IMR-90 (cell line): ENCODE measurements around the gene HDHD5. TPM values are rescaled to one million over a fixed set of nuclear protein-coding genes. Genes with fewer than 3 reads are reported as not detected.

Source experiments
- ATAC-seq: fragments of 200-7000 bp; cut with Tn5 transposase; 2 replicates; pipeline ENCODE4 v1.9.1; 2020; ENCODE audit warnings: low read depth, mild to moderate bottlenecking, moderate library complexity
- BruUV-seq: library from RNA; stranded (reverse); fragments of 400-500 nt; replicated peaks from 2 replicates; lab custom pipeline; 2021; lab: Mats Ljungman, UMichigan
- CTCF ChIA-PET: fragments of 300-600 bp; formaldehyde crosslinking; extraction: SDS; loops from one replicate; lab custom pipeline; 2021; ENCODE audit warnings: antibody characterized with exemption; lab: Yijun Ruan, JAX
- POLR2A ChIA-PET: fragments of 300-600 bp; sonication (Branson Sonifier 250); formaldehyde crosslinking; loops from one replicate; lab custom pipeline; 2022; ENCODE audit warnings: antibody characterized with exemption; ENCODE audit not compliant: unreplicated experiment; lab: Charles Lee
- DNase-seq: peaks from one replicate; pipeline ENCODE4 v3.0.0; 2013
- H2AFZ ChIP-seq: replicated peaks from 2 replicates; pipeline ENCODE3; 2013; ENCODE audit warnings: low read length, mild to moderate bottlenecking; ENCODE audit not compliant: poor library complexity
- H2AK5ac ChIP-seq: 2 replicates; pipeline ENCODE4 v1.6.1; 2013; ENCODE audit warnings: low read depth, low read length, inconsistent platforms
- H2AK9ac ChIP-seq: replicated peaks from 2 replicates; pipeline ENCODE3; 2013; ENCODE audit warnings: mild to moderate bottlenecking, low read depth, low read length, moderate library complexity; ENCODE audit not compliant: poor library complexity
- H2BK120ac ChIP-seq: 2 replicates; pipeline ENCODE4 v1.6.1; 2013; ENCODE audit warnings: low read depth, low read length, inconsistent platforms
- H2BK15ac ChIP-seq: 3 replicates; pipeline ENCODE4 v1.6.1; 2013; ENCODE audit warnings: low read depth, low read length, inconsistent platforms
- H2BK20ac ChIP-seq: 2 replicates; pipeline ENCODE4 v1.6.1; 2013; ENCODE audit warnings: low read depth, mild to moderate bottlenecking, inconsistent platforms, low read length, moderate library complexity
- H2BK5ac ChIP-seq: 2 replicates; pipeline ENCODE4 v1.6.1; 2013; ENCODE audit warnings: mild to moderate bottlenecking, low read depth, low read length, inconsistent platforms; ENCODE audit not compliant: poor library complexity, severe bottlenecking
- H3K14ac ChIP-seq: replicated peaks from 2 replicates; pipeline ENCODE4 v1.6.1; 2013; ENCODE audit warnings: low read depth, low read length, inconsistent platforms
- H3K18ac ChIP-seq: 2 replicates; pipeline ENCODE4 v1.6.1; 2013; ENCODE audit warnings: low read depth, low read length, control low read depth
- H3K23ac ChIP-seq: 2 replicates; pipeline ENCODE4 v1.6.1; 2013; ENCODE audit warnings: low read depth, low read length, inconsistent platforms
- H3K27ac ChIP-seq: 2 replicates; pipeline ENCODE4 v1.5.1; 2013; ENCODE audit warnings: mild to moderate bottlenecking, control low read depth, low read length; ENCODE audit not compliant: insufficient read depth
- H3K27me3 ChIP-seq: 2 replicates; pipeline ENCODE4 v1.6.1; 2013; ENCODE audit warnings: low read length; ENCODE audit not compliant: control insufficient read depth, insufficient read depth
- H3K36me3 ChIP-seq: 2 replicates; pipeline ENCODE4 v1.6.1; 2013; ENCODE audit warnings: low read length, mixed read lengths; ENCODE audit not compliant: control insufficient read depth, insufficient read depth
- H3K4ac ChIP-seq: 2 replicates; pipeline ENCODE4 v1.6.1; 2013; ENCODE audit warnings: low read depth, low read length, inconsistent platforms
- H3K4me1 ChIP-seq: 2 replicates; pipeline ENCODE4 v1.6.1; 2013; ENCODE audit warnings: low read length, mixed read lengths; ENCODE audit not compliant: control insufficient read depth, insufficient read depth
- H3K4me2 ChIP-seq: 2 replicates; pipeline ENCODE4 v1.6.1; 2013; ENCODE audit warnings: low read depth, mild to moderate bottlenecking, control low read depth, low read length, moderate library complexity
- H3K4me3 ChIP-seq: 2 replicates; pipeline ENCODE4 v1.5.1; 2013; ENCODE audit warnings: low read depth, mild to moderate bottlenecking, control low read depth, low read length, moderate library complexity; ENCODE audit not compliant: insufficient read depth
- H3K56ac ChIP-seq: 2 replicates; pipeline ENCODE4 v1.6.1; 2013; ENCODE audit warnings: low read length, inconsistent platforms; ENCODE audit not compliant: insufficient read depth; ENCODE audit errors: extremely low read depth
- H3K79me1 ChIP-seq, 2 experiments: 2 replicates each; pipeline ENCODE4 v1.6.1; 2013; ENCODE audit warnings: low read length in 2 of 2, inconsistent platforms in 1 of 2, low read depth in 1 of 2
- H3K9ac ChIP-seq: 2 replicates; pipeline ENCODE4 v1.6.1; 2013; ENCODE audit warnings: low read depth, low read length, control low read depth
- H3K9me1 ChIP-seq: 2 replicates; pipeline ENCODE4 v1.6.1; 2013; ENCODE audit warnings: low read length, inconsistent platforms; ENCODE audit not compliant: insufficient read depth
- H3K9me3 ChIP-seq: 2 replicates; pipeline ENCODE4 v1.6.1; 2013; ENCODE audit warnings: low read length; ENCODE audit not compliant: control insufficient read depth, insufficient read depth
- H4K20me1 ChIP-seq: 2 replicates; pipeline ENCODE4 v1.6.1; 2013; ENCODE audit warnings: low read length, inconsistent platforms; ENCODE audit not compliant: insufficient read depth
- H4K5ac ChIP-seq: 2 replicates; pipeline ENCODE4 v1.6.1; 2013; ENCODE audit warnings: mild to moderate bottlenecking, low read depth, low read length, control low read depth
- H4K8ac ChIP-seq, 2 experiments: 2 replicates each; pipeline ENCODE4 v1.6.1; 2013; ENCODE audit warnings: low read depth in 2 of 2, low read length in 2 of 2, control low read depth in 1 of 2, inconsistent platforms in 1 of 2
- H4K91ac ChIP-seq: 2 replicates; pipeline ENCODE4 v1.6.1; 2013; ENCODE audit warnings: low read depth, low read length, inconsistent platforms; ENCODE audit not compliant: insufficient read depth
- CHD1 ChIP-seq: IDR thresholded peaks from 2 replicates; pipeline ENCODE4 v1.6.1; 2012; ENCODE audit warnings: low read depth, low read length, improper control_type of control experiment
- FOS ChIP-seq: fragments of 150-350 bp; IDR thresholded peaks from 2 replicates; pipeline ENCODE4 v1.6.1; 2016; ENCODE audit warnings: low read depth, low read length
- MAFK ChIP-seq: IDR thresholded peaks from 2 replicates; pipeline ENCODE4 v1.6.1; 2012; ENCODE audit warnings: low read depth, low read length, improper control_type of control experiment
- MAZ ChIP-seq: IDR thresholded peaks from 2 replicates; pipeline ENCODE4 v1.6.1; 2012; ENCODE audit warnings: low read depth, mild to moderate bottlenecking, low read length, improper control_type of control experiment, moderate library complexity, borderline replicate concordance
- RCOR1 ChIP-seq: IDR thresholded peaks from 2 replicates; pipeline ENCODE4 v1.6.1; 2012; ENCODE audit warnings: mild to moderate bottlenecking, low read length, improper control_type of control experiment; ENCODE audit not compliant: insufficient replicate concordance
- RFX5 ChIP-seq: IDR thresholded peaks from 2 replicates; pipeline ENCODE4 v1.8.0; 2012; ENCODE audit warnings: low read depth, mild to moderate bottlenecking, low read length, moderate library complexity
- SMC3 ChIP-seq: fragments of 150-350 bp; IDR thresholded peaks from 2 replicates; pipeline ENCODE4 v1.6.1; 2016; ENCODE audit warnings: low read depth, mild to moderate bottlenecking, antibody characterized with exemption, low read length, moderate library complexity
- USF2 ChIP-seq: fragments of 150-350 bp; IDR thresholded peaks from 2 replicates; pipeline ENCODE4 v1.6.1; 2017; ENCODE audit warnings: mild to moderate bottlenecking, antibody characterized with exemption, low read length, low read depth
- whole genome bisulfite sequencing, 2 experiments: methylation state at CpG; one replicate each; pipeline versions ENCODE4 v1.1.5 to v1.1.7; 2013; ENCODE audit warnings: missing lambda C conversion rate in 2 of 2; ENCODE audit not compliant: insufficient read length in 1 of 2; ENCODE audit errors: extremely low coverage in 2 of 2; 5-methylcytosine and 5-hydroxymethylcytosine counted together
- dilution Hi-C: fragments of 300-500 bp; cut with HindIII; formaldehyde crosslinking; loops from one replicate; pipeline ENCODE4 v1.14.3; 2018; ENCODE audit warnings: low sequenced_read_pairs; ENCODE audit not compliant: unreplicated experiment
- in situ Hi-C: fragments of 300-500 bp; cut with MboI; formaldehyde crosslinking; loops from 3 replicates; pipeline ENCODE4 v1.14.3; 2019; ENCODE audit warnings: low sequenced_read_pairs, inconsistent platforms, mixed read lengths
- intact Hi-C: fragments of 100-400 bp; cut with micrococcal nuclease; formaldehyde crosslinking; loops from 2 replicates; pipeline ENCODE4 v1.10.0; 2022
- polyA plus RNA-seq, 3 experiments: library from polyadenylated mRNA; depleted of rRNA; stranded (reverse); fragments of >200 nt; gene quantifications; 2 replicates each; pipeline ENCODE4 v1.2.3, GENCODE V29; 2012; ENCODE audit warnings: low replicate concordance in 1 of 3
- total RNA-seq: library from RNA; depleted of rRNA; stranded (reverse); fragments of >200 nt; gene quantifications from 2 replicates; pipeline ENCODE4 v1.2.3, GENCODE V29; 2012

HDHD5 gene
- total and polyA plus RNA-seq, 2 of the 4 experiments (the other 2 are of a cell fraction): 31.9 to 37.5 TPM

- Histone ChIP-seq H4K20me1 (no peaks in the 10 kb centered on the region; the same call in 1 of the 2 replicates), H3K18ac (no peak overlapping the region), H2AFZ (no peak overlapping the region), H2BK120ac (no peak overlapping the region), H3K23ac (no peak overlapping the region), H3K4me1 (no peaks in the 10 kb centered on the region), H3K27me3 (no peaks in the 10 kb centered on the region), H3K14ac (no peak overlapping the region), H2AK5ac (no peak overlapping the region), H2AK9ac (no peak overlapping the region), H3K4ac (no peak overlapping the region), H3K36me3 (peaks cover 41% of the 10 kb centered on the region), H2BK20ac (no peak overlapping the region), H3K4me2 (no peak overlapping the region), H3K4me3 (no peak overlapping the region), H3K27ac (no peak overlapping the region), H2BK5ac (no peak overlapping the region), H3K9me1 (0 out of 2 replicates have a peak, but pooled peaks cover 2% of the 10 kb centered on the region), H3K9ac (no peak overlapping the region), H4K91ac (no peak overlapping the region), H4K8ac (no peak overlapping the region), H3K56ac (no peak overlapping the region), H2BK15ac (no peak overlapping the region), H3K9me3 (no peaks in the 10 kb centered on the region), H3K79me1 (peaks cover 3 to 4% of the 10 kb centered on the region in 2 experiments; a peak in 1 of 4 replicates), H4K5ac (no peak overlapping the region)
- no TSS peak for BruUV-seq
- no CpG with 5 or more reads among the region's 9 CpGs for WGBS, 2 experiments
- intact Hi-C loops: no loop called here
- no peak for DNase-seq
- ChIA-PET CTCF (no interaction called here), POLR2A (no interaction called here)
- in situ Hi-C loops: no loop called here
- dilution Hi-C loops: no loop called here
- ATAC-seq: no peak
- TF ChIP-seq FOS: no peak
- TF ChIP-seq RCOR1: no peak
- TF ChIP-seq USF2: no peak
- TF ChIP-seq MAZ: no peak
- TF ChIP-seq SMC3: no peak
- no peak for TF ChIP-seq CHD1
- no peak for TF ChIP-seq RFX5
- TF ChIP-seq MAFK: no peak
Measured at GRCh38 chr22:17140826-17141766, 18.0 kb downstream of the HDHD5 start.
